Mucosa of descending colon (tissue), 3 donors: ENCODE data around the gene FOXN4. TPM values are rescaled to one million over a fixed set of nuclear protein-coding genes. Genes with fewer than 3 reads are reported as not detected.

Experiments used
- ATAC-seq: fragments of 200-7000 bp; cut with Tn5 transposase; one replicate; pipeline ENCODE4 v1.9.1; 2020; ENCODE audit warnings: mild to moderate bottlenecking, moderate library complexity
- DNase-seq, 3 donors: peaks; one replicate each; pipeline ENCODE4 v3.0.0-alpha.2; 2020
- H3K36me3 ChIP-seq: fragments of 200-600 bp; one replicate; pipeline ENCODE4 v1.8.0; 2021; ENCODE audit warnings: low read depth, mild to moderate bottlenecking
- H3K4me1 ChIP-seq: fragments of 200-600 bp; one replicate; pipeline ENCODE4 v1.8.0; 2021; ENCODE audit warnings: low read depth, mild to moderate bottlenecking
- H3K4me3 ChIP-seq: fragments of 200-600 bp; one replicate; pipeline ENCODE4 v1.8.0; 2021; ENCODE audit warnings: mild to moderate bottlenecking
- H3K9me3 ChIP-seq: fragments of 200-600 bp; one replicate; pipeline ENCODE4 v1.8.0; 2021; ENCODE audit warnings: mild to moderate bottlenecking
- intact Hi-C, 2 donors: fragments of 100-400 bp; cut with DNase I in 1 of 2; cut with micrococcal nuclease in 1 of 2; formaldehyde crosslinking; loops; one replicate each; pipeline versions ENCODE4 v1.11.0 to v1.11.1; 2022; cut with DNase I, micrococcal nuclease
- total RNA-seq, 3 donors: library from RNA; stranded (reverse); fragmentation: NEBNext Ultra II Directional in 2 of 3; extraction: Animal tissue kit (Norgen Biotek cat#: 25700) in 2 of 3; gene quantifications; one replicate each; pipeline versions ENCODE4 v1.2.1 to v1.2.4, GENCODE V29; 2021 to 2023
- TF ChIP-seq, protein P1 (sequence below): fragments of 200-600 bp; IDR thresholded peaks from one replicate; pipeline ENCODE4 v1.8.0; 2022; ENCODE audit warnings: antibody characterized with exemption, mild to moderate bottlenecking
- donor health status: DM: no; HTN: no; CAD: no; lungs with moderate emphysema.
- donor health status: DM: no; HTN: no; CAD: no.
- donor health status: DM: no; HTN: yes; CAD: no.

Gene FOXN4
- total RNA-seq, 3 donors from 2014 or later: 0.25 TPM; not detected in 2

DNA sequence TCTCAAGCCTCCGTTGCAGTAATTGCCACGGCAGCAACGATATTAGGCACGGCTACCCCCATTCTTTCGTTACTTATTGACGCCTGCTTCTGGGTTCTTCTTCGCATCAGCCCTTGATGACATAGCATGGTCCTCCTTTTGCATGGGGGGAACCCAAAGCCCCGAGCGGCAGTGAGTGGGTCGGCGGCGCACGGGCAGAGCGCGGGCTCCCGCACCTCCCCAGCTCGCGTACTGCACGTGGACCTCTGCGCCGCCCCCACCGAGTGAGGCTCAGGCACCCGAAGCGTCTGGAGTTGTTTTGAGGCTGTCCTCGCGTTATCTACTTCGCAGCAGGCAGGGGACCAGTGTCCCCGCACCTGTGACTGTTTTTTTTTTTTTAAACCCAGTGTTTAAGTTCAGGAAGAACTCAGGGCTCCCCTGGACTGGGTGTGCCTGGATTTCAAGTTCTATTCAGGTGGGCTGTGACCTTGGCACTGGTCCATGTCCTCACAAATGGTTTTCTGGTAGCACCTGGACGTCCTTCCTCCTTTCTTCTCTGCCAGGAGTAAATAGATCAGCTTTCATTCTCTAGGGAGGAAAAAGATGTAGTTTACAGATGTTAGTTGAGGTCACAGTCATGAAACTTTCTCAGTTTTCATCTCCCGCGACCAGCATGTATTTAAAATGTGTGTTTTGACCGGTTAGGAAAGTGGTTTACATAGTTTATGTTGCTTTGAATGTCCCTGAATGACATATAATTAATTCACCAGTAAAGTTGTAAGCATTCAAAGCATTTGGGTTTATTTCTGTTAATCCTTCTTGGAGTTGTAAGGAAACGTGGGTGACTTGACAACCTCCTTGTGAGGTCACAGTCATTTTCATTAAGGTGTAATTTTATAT is 1.4 kb upstream of the FOXN4 start:
- TF ChIP-seq, protein P1, sequence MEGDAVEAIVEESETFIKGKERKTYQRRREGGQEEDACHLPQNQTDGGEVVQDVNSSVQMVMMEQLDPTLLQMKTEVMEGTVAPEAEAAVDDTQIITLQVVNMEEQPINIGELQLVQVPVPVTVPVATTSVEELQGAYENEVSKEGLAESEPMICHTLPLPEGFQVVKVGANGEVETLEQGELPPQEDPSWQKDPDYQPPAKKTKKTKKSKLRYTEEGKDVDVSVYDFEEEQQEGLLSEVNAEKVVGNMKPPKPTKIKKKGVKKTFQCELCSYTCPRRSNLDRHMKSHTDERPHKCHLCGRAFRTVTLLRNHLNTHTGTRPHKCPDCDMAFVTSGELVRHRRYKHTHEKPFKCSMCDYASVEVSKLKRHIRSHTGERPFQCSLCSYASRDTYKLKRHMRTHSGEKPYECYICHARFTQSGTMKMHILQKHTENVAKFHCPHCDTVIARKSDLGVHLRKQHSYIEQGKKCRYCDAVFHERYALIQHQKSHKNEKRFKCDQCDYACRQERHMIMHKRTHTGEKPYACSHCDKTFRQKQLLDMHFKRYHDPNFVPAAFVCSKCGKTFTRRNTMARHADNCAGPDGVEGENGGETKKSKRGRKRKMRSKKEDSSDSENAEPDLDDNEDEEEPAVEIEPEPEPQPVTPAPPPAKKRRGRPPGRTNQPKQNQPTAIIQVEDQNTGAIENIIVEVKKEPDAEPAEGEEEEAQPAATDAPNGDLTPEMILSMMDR: no peak
- DNase-seq (no peak), ATAC-seq (peak; percentile 36)
- no peak overlapping the region for H3K4me3 ChIP-seq
- no peaks in the 10 kb centered on the region for H3K9me3 ChIP-seq
- H3K36me3 ChIP-seq: no peaks in the 10 kb centered on the region
- H3K4me1 ChIP-seq: peaks cover 16% of the 10 kb centered on the region
- intact Hi-C loops: no loop called here

DNA sequence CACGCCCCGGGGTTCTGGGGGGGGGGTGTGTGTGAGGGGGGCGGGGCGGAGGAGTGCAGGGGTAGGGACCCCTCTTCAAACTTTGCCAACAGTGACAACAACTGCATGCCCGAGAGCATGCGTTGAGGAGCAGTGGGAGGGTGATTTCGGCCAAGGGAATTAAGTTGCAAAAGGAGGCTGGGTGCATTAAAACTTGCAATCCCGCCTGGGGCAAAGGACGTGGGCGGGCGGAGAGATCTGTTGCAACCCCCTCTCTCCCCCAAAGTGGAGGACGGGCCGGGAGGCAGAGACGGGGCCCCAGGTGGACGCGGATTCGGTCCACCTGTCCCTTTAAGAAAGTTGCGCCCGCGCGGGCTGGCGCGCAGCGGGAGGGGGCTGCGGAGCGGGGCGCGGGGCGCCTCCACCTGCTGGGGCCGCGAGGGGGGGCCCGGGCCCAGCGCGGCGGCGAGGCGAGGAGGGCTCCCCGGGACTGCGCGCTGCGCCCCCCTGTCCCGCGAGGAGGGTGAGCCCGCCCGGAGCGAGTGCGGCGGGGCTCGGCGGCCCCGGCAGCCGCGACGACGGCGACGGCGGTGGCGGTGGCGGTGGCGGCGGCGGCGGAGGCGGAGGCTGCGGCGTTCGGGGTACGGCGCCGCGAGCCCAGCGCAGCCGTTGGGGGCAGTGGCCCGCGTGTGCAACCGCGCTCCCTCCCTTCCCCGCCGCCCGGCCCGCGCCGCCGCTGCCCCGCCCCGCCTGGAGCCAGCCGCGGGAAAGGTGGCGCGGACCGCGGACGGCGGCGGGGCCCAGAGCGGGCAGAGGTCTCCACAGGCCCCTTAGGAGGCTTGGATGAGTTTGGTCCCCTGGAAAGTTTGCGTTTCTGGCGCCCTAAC is 530 bp upstream of the FOXN4 start:
- H3K36me3 ChIP-seq: no peaks in the 10 kb centered on the region
- intact Hi-C loops: no loop called here
- H3K4me1 ChIP-seq: peaks cover 16% of the 10 kb centered on the region
- DNase-seq (no peak), ATAC-seq (peak; percentile 43)
- no peaks in the 10 kb centered on the region for H3K9me3 ChIP-seq
- TF ChIP-seq, protein P1: no peak
- no peak overlapping the region for H3K4me3 ChIP-seq

GRCh38 chr12:109307051-109307450 is 2.0 kb downstream of the FOXN4 start:
- intact Hi-C loops: no loop called here

DNA sequence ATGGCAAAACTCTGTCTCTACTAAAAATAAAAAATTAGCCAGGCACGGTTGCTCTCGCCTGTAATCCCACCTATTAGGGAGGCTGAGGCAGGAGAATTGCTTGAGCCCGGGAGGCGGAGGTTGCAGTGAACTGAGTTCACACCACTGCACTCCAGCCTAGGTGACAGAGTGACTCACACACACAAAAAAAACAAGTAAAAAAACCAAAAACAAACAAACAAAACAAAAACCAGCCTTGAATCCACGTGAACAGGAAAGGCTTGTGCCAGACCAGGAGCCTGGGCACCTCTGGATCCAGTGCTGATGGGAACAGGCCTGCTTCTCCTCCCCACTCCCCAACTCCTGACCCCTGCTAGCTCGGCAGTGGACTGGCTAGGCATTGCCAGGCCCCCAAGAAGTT is 3.5 kb downstream of the FOXN4 start:
- ATAC-seq: no peak
- no peak overlapping the region for H3K4me3 ChIP-seq
- no peaks in the 10 kb centered on the region for H3K36me3 ChIP-seq
- no peaks in the 10 kb centered on the region for H3K9me3 ChIP-seq
- intact Hi-C loops: no loop called here
- peaks cover 16% of the 10 kb centered on the region for H3K4me1 ChIP-seq
- TF ChIP-seq, protein P1: no peak
- no peak for DNase-seq

More at GRCh38 chr12:109307051-109307450, 2.0 kb downstream of the FOXN4 start:
- Histone ChIP-seq H3K4me1 (peaks cover 16% of the 10 kb centered on the region), H3K4me3 (no peak overlapping the region), H3K36me3 (no peaks in the 10 kb centered on the region), H3K9me3 (no peaks in the 10 kb centered on the region)
- ATAC-seq (no peak), DNase-seq (no peak)
- TF ChIP-seq, protein P1: no peak

DNA sequence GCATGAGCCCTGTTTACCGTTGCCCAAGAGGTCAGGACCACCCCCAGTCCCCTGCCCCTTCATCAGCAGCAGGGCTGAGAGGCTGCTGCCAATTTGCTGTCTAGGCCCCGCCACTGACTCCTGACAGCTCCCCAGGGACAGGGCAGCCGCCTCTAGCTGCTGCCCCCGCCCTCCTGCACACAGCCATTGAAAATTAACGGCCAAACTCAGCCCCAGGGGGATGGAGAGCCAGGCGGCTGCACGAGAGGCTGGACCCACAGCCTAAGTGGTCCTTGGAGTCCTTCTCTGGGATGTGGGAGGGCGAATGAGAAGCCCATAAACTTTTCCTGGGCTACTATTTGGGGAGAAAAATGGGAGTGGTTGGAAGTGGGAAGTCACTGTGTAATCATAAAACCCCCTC is 4.6 kb downstream of the FOXN4 start:
- H3K4me1 ChIP-seq: peaks cover 9% of the 10 kb centered on the region
- intact Hi-C loops: no loop called here
- TF ChIP-seq, protein P1: no peak
- no peak overlapping the region for H3K4me3 ChIP-seq
- ATAC-seq: no peak
- H3K9me3 ChIP-seq: no peaks in the 10 kb centered on the region
- DNase-seq: no peak
- no peaks in the 10 kb centered on the region for H3K36me3 ChIP-seq
